CD4-positive, alpha-beta T cell treated with Interleukin-17A for 4 hours (primary cell): ENCODE results near the gene KIAA0319L.

ENCODE experiments used
- DNase-seq: peaks from one replicate; pipeline ENCODE4 v3.0.0-alpha.2; 2020; ENCODE audit warnings: mixed read lengths

The KIAA0319L gene

DNA sequence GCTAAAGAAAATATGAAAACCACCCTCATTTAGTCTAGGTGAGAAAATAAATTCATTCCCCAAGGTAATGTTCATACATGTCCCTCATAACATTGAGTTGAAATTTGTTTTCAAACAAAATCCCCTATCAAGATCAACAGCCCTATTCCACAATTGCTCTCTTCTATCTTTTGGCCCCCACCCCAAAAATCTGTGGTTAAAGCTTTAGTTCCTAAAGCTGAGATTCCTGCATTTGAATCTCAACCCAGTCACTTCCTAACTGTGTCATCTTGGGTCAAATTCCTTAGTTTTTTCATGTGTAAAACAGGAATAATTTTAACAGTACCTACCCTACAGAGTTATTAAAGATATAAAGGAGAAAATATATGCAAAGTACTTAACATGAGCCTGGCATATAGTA, 22.0 kb downstream of the KIAA0319L start:
- no peak for DNase-seq

GRCh38 chr1:35533586-35533985, 23.6 kb downstream of the KIAA0319L start:
- DNase-seq = no peak

DNA sequence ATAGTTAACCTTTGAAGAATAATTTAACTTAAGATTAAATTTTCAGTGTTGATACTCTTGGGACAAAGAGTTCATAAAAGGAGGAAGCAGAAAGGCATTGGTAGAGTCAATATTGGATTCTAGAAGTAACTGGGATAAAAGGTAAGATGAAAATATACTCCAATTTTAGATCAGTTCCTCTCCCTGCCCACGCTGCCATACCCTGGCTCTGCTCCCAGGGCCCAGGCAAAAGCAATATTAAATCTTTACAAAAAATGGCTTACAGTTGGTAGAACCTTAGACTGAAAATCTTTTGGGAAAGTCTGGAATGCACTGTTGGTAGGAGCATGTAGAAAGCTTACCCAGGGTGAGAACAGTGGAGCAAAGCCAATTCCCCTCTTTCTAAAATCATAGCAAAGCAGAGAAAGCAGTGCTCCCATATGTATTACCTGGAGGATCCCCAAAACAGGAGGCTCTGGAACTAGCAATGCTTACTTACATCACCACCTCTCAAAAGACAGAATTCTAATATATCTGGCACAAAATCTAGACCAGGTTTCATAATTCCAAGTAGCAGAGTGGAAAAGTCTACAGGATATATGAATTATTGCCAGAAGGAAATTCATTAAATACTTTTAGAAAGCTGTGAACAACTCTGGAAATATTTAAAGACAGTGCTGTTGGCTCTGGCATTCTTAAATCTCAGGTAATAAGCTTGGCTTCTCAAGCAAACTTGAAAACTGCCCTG, 24.5 kb downstream of the KIAA0319L start:
- no peak for DNase-seq

GRCh38 chr1:35531368-35531767, 25.8 kb downstream of the KIAA0319L start:
- no peak for DNase-seq

DNA sequence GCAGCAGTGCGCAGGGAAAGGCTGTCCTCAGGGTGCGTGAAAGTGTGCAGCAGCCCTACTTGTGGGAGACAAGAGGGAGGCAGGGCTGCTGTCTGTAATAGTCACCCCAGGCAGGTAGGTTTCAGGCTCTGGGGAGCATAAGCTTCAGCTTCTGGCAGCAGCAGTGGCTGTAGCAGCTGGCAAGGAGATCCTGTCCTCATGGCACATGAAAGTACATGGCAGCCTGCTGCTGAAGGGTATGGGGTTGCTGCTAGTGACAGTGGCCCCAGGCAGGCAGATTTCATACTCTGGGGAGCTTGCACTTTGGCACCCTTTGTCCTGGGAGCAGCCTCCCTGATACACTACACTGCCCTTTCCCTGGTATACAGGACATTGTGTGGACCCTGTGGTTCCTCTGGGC, 26.3 kb downstream of the KIAA0319L start:
- DNase-seq = no peak

DNA sequence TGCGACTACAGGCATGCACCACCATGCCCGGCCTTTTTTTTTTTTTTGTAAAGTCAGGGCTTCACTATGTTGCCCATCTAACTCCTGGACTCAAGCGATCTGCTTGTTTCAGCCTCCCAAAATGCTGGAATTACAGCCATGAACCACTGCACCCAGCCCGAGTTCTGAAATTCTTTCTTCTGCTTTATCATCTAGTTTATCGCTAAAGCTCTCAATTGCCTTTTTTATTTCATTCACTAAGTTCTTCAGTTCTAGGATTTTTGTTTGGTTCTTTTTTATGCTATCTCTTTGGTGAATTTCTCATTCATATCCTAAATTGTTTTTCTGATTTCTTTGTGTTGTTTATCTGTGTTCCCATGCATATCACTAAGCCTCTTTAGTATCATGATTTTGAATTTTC, 27.0 kb downstream of the KIAA0319L start:
- no peak for DNase-seq

DNA sequence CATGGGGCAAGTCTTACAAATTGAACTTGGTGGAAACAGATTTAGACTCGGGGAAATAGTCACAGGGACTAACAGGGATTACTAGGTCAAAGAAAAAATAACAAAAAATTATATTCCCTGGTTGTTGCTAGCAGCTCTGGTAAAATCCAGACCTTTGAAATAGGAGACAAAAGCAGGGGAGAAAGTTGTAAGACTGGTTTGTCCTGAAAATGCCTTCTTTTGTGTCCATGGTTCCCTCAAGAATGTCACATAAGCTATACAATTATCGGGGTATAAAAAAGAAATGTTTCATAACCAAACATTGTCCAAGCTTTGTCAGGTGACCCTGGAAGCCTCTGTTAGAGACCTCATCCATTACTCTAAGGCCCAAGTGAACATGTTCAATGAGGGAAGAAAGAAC, 33.1 kb downstream of the KIAA0319L start:
- DNase-seq = no peak

GRCh38 chr1:35519432-35519831, 37.8 kb downstream of the KIAA0319L start:
- DNase-seq = no peak

DNA sequence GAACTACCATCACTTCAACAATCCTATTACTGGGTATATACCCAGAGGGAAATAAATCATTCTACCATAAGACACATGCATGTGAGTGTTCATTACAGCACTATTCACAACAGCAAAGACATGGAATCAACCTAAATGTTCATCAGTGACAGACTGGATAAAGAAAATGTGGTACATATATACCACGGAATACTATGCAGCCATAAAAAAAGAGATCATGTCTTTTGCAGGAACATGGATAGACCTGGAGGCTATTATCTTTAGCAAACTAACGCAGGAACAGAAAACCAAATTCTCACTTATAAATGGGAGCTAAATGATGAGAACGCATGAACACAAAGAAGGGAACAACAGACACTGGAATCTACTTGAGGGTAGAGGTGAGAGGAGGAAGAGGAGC, 39.0 kb downstream of the KIAA0319L start:
- DNase-seq = no peak

DNA sequence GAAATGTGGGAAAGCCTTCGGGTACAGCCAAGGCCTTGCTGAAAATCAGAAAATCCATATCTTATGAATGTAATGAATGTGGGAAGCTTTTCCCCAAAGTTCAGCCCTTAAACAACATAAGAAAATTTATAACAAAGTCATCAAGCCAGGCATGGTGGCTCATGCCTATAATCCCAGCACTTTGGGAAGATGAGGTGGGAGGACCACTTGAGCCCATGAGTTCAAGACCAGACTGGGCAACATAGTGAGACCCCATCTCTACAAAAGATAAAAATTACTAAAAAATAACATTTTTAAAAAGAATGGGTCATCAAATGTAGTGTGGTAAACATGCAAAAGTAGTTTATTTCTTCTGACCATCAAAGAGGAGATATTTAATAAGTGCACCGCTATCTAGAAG, 45.9 kb downstream of the KIAA0319L start:
- no peak for DNase-seq

DNA sequence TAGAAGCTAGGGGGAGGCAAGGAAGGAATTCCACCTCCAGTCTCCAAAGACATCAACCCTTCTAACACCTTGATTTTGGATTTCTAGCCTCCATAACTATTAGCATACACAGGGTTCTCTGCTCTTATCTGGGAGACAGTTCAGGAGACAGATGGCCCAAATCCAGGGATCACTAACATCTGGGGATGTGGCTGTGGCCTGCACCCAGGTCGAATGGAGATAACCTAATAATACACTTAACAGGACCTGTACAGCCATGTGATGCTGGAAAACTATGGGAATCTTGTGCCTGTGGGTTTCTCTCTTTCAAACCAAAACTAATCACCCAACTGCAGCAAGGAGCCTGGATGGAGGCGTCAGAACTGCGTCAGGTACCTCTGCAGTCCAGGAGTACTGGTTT, 47.6 kb downstream of the KIAA0319L start:
- DNase-seq = no peak

GRCh38 chr1:35507947-35508346, 49.3 kb downstream of the KIAA0319L start:
- DNase-seq = no peak

- peak; percentile 38 for DNase-seq
Observed at GRCh38 chr1:35506960-35507912, 50.0 kb downstream of the KIAA0319L start.

DNA sequence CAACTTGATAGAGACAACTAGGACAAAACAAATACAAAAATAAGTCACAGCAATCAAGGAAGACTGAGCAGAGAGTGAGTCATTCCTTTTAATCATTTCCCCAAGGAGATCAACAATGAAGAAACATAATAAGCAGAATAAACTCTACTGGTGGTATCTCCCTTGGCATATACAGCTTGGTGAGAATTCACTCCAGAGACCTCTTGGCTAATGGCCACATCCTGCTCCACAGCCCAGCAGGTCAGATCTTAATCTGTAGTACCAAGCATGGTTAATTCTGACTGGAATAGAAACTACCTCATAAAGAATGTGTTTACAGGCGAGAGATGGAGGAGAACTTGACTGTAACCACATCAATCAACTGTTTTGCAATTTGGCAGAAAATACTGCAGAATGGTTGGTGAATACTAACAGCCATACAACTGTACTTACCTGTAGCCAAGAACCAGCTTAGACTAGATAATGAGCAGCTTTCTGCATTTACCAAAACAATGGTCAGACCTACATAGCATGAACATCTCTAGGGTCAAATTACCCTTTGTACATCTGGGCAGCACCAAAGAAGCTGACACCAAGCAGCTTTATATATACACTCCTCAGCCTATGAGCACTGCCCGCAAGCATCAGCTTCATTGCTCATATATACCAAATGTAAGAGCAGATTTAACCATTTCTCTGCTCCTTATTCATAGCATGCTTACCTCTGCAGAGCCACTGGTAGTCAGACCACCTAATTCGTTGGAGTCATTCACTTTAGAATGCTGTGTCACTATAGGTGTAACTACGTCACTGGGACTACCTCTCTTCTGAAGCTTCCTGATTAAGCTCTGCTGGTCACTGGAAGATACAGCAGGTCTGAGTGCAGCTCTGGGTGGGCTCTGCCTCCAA, 51.0 kb downstream of the KIAA0319L start:
- DNase-seq = peak; percentile 65

GRCh38 chr1:35502242-35502641, 55.0 kb downstream of the KIAA0319L start:
- DNase-seq = no peak

DNA sequence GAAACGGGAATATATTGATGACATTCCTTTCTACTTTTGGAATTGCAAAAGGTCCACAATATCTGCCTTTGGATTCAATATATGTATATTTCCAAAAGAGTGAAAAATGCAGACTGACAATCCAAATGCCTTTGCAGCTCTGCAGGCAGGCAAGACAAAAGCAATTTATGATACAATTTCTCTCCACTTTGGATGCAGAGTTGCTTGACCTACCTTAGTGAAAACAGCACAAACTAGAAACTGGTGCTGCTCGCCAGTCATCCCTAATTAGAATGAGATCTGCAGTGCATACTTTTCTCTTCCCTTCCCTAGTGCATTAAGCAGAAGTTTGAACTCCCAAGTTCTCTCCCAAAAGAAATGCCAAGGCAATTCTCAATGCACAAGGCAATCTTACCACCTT, 56.8 kb downstream of the KIAA0319L start:
- no peak for DNase-seq

DNA sequence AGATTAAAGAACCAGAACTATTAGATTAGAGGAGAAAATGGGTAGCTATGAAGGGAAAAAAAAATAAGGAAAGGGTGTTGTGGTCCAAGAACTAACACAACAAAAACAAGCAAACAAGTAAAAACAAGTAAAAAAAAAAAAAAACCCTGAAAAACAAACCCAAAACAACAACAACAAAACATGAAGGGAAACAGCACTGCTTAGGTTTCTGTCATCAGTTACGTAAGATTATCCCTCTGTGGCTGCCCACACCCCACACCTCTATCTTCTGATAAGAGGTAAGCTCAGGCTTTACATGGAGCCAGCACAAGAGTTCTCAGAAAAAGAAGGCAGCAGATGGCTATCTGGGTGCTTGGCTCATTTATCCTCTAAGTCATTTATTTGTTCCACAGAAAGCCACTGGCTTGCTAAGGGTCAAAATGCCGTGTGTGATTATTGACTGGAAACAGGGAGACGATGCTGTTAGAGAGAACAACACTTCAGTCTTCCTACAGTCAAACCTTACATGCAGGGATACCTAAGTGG, 57.5 kb downstream of the KIAA0319L start:
- DNase-seq = peak; percentile 27

DNA sequence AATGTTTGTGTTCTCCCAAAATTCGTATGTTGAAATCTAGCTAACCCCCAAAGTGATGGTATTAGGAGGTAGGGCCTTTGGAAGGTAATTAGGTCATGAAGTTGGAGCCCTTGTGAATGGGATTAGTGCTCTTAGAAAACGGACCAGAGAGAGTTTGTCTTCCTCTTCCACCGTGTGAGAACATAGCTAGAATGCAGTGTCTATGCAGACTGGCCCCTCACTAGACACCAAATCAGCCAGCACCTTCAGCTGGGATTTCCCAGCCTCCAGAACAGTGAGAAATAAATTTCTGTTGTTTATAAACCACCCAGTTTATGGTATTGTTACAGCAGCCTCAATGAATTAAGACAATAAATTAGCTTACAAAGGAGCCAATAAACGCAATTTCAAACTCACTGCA, 58.0 kb downstream of the KIAA0319L start:
- no peak for DNase-seq

DNA sequence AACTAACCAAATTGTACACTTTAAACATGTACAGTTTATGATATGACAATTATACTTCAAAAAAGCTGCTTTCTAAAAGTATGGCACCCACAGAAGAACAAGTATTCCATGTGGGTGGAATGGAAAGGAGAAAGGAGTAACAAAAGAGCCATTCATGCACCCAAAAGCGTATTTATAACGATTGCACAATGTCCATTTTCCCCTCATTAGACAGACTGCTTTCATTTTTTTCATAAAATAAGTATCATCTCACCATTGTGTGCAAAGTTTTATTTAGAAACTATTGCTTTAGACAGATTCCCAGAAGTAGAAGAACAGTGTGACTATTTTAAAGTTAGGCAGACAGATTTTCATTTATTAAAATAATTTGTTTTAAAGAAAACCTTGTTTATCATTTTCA, 59.6 kb downstream of the KIAA0319L start:
- no peak for DNase-seq

DNA sequence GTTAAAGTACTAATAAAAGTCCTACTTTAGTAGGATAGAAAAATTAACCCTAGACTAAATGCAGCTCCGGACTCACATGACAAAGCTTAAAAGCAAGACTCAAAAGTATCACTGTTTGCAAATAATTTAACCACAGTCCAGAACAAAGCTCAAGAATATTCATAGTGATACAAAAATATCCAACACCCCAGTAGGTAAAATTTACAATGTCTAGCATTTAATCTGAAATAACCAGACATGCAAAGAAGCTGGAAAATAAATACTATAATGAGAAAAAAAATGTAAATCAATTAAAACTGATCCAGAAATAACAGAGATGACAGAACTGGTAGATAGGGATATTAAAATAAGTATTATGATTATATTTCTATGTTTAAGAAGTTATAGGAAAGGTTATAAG, 67.0 kb downstream of the KIAA0319L start:
- DNase-seq = no peak

DNA sequence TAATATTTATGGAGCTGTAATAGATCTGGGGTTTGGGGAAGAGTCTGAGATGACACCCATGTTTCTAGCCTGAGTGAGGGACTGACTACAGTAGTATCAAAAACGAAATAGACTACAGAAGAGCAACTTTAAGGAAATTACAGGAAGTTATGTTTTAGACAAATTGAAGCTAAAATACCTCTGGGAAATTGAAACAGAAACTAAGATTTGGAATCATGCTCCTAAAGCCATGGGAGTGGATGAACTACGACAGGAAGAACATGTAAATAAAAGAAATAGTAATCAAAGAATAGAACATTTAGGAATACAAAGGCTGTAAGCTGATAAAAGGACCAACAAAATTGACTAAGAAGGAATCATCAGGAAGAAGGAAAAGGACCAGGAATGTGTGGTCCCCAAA, 68.9 kb downstream of the KIAA0319L start:
- no peak for DNase-seq

DNA sequence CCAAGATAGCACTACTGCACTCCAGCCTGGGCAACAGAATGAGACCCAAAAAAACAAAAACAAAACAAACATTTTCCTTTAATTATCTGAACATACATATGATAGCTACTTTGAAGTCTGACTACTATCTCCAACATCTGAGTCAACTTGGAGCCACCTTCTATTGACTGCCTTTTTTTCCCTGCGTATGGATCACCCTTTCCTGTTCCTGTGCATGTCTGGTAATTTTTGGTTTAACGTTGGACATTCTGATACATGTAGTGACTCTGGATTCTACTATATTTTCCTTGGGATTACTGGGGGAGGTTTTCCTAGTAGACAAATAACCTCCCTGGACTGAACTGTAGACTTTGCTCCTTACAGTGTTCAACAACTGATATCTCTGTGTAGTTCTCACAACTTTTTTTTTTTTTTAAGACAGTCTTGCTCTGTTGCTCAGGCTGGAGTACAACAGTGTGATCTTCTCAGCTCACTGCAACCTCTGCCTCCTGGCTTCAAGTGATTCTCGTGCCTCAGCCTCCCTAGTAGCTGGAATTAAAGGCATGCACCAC, 70.3 kb downstream of the KIAA0319L start:
- DNase-seq = no peak

- no peak for DNase-seq
Observed at GRCh38 chr1:35481229-35481628, 76.0 kb downstream of the KIAA0319L start.
